DMS 273 (cell line): ENCODE results near the gene EXD3.

Source experiments
- DNase-seq: peaks from one replicate; lab custom pipeline; 2025; ENCODE audit not compliant: unreplicated experiment; lab: John Stamatoyannopoulos, UW

Gene EXD3

DNA sequence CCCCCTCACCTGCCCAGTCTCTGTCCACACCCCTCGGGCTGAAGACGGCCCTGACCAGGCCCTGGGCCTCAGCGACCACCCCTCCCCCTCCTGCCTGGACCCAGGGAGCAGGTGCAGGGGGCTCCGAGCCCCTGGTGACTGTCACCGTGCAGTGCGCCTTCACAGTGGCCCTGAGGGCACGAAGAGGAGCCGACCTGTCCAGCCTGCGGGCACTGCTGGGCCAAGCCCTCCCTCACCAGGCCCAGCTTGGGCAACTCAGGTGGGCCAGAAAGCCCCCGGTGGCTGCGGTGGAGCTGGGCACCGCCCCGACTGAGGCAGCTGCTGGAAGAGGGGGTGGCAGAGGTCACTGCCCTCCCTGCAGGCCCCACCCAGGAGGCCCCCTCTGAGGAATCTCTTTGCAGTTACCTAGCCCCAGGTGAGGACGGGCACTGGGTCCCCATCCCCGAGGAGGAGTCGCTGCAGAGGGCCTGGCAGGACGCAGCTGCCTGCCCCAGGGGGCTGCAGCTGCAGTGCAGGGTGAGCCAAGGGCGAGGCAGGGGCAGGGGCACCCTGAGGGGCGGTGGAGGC is 10.5 kb upstream of the EXD3 start:
- no peak for DNase-seq

DNA sequence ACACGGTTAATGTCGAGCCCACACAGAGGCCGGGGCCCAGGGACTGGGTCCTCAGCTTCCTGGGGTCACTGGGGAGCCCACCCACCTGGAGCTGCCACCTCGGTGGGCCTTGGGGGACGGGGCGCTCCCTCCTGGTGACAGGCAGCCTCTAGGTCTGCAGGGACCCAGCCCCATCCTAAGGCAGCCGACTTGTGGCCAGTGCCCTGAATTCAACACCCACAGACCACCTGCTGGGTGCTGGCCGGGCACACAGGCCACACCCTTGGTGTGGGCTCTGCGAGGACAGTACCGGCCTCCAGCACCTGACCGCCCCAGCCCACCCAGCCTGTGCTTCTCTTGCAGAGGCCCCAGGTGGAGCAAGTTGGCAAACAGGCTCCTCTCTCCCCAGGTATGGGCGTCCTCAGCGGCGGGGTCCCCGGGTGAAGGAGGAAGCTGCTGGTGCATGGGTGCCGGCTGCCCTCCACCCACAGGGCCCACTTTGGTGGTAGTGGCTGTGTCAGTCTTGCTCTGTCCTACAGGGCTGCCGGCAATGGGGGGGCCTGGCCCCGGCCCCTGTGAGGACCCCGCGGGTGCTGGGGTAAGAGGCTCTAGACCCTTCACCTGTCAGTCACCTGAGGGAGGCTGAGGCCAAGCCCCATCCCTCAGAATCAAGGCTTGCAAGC is 9.9 kb upstream of the EXD3 start:
- DNase-seq, result no peak

DNA sequence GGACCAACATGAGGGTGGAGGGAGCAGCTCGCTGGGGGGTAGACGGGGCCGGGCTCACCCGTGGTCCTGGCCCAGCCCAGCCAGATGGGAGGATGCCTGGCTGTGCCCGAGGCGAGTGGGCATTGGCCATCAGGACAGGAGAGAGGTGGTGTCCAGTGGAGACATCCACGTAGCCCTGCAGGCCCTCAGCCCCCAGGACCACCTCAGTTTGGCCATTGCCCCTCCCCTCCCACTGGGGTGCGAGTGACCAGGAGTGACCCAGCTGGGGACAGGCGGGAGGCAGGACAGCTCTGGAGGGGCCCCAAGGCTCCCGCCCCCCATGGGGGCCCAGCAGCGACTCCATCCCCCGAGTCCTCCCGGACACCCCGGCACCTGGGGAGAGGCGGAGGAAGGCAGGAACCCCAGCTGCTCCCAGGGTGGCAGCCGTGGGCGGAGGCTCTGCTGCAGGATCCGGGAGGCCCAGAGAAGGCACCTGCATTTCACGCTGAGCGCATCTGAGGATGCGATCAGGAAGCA is 8.5 kb upstream of the EXD3 start:
- DNase-seq, result no peak

DNA sequence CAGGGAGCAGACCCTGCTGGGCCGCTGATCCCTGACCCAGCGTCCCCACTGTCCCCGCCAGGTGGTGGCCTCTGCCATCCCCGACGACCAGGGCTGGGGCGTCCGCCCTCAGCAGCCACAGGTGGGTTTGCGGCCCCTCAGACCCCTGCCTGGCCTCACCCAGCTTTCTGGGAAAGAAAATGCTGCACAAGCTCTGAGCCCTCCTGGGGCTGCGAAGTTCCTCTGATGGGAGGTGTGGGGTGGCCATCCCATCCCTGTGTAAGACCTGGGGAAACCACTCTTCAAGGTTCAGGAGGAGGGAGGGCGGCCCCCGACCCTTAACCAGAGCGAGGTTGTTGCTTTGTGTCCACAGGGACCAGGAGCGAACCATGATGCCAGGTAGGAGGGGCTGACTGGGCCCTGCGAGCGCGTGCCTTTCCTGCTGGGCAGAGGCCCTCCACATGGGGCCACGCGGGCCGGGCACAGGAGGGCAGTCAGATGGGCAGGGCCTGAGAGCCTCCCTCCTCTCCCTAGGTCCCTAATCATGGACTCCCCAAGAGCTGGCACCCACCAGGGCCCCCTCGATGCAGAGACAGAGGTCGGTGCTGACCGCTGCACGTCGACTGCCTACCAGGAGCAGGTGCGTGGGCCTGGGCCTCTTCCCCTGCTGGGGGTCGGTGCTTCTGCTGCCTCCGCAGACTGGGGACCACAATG is 7.9 kb upstream of the EXD3 start:
- DNase-seq, result no peak

DNA sequence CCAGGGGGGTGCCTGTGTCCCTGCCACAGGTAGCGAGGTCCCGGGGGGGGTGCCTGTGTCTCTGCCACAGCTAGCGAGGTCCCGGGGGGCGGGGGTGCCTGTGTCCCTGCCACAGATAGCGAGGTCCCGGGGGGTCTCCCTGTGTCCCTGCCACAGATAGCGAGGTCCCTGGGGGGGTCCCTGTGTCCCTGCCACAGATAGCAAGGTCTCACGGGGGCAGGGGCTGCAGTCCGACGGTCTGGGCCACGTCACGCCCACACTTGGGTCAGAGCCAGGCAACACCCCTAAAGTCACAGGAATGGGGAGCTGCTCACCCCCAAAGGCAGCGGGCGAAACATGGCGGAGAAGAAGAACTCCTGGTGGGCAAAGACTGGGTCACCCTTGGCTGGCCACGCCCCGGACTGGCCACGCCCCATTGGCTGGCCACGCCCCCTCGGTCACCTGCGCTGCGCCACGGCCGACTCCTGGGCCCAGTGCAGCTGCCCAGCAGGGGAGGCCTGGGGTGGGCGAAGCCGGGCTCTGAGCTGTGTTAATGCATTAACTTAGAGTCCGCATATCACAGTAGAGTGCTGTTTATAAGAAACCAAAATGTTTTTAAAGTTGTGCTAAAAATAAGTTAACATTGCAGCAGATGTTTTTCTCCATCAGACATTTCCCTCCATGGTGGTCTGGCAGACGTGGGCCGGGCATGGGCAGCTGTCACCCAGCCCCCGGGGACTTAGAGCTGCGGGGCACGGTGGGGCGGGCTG is 7.2 kb upstream of the EXD3 start:
- peak; percentile 48 for DNase-seq

DNA sequence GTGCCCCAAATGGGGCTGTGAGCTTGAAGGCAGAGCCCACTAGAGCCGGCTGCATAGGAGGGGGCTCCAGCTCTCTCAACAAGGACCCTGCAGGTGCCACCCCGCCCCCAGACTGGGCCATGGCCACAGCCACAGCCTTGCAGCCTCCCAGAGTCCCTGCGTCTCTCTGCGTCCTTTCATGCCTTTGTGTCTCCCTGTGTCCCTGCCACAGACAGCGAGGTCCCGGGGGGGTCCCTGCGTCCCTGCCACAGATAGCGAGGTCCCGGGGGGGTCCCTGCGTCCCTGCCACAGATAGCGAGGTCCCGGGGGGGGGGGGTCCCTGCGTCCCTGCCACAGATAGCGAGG is 6.6 kb upstream of the EXD3 start:
- no peak for DNase-seq

DNA sequence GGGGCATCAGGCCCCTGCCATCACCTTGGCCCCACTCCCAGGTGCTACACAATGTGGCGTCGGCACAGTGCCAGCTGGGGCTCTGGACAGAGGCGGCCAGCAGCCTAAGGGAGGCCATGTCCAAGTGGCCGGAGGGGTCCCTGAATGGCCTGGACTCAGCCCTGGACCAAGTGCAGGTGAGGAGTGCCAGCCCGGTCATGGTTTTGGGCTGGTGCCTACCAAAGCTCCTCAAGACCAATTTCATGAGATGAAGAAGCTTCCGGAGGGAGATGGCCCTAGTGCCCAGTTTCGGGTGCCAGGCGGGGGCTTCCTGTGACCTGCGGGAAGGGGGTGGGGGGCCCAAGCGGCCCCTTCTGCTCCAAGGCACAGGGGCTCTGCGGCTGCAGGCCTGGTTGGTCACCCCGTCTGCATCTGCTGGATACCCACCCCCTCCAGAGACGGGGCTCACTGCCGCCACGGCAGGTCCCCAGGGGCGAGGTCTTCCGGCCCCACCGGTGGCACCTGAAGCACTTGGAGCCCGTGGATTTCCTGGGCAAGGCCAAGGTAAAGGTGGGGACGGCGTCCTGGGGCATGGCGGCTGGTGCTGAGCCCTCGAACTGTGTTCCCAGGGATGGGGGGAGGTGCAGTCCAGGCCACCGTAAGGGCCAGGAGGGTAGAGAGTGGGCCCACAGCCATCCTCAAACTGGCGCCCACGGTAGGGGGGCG is 6.0 kb upstream of the EXD3 start:
- no peak for DNase-seq

DNA sequence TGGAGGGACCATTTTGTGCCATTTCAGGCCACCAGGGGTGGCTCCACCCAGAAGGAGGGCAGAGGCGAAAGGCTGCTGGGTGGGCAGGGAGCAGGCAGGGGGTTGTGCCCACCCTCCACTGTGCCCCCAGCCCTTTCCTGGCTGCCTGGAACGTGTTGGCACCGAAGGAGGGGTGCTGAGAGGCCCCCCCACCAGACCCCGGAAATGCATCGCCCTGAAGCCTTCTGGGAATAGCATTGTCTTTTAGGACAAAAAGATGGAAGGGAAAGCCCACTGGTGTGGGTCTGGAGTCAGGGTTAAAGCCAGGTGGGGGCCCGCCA is 5.3 kb upstream of the EXD3 start:
- no peak for DNase-seq

DNA sequence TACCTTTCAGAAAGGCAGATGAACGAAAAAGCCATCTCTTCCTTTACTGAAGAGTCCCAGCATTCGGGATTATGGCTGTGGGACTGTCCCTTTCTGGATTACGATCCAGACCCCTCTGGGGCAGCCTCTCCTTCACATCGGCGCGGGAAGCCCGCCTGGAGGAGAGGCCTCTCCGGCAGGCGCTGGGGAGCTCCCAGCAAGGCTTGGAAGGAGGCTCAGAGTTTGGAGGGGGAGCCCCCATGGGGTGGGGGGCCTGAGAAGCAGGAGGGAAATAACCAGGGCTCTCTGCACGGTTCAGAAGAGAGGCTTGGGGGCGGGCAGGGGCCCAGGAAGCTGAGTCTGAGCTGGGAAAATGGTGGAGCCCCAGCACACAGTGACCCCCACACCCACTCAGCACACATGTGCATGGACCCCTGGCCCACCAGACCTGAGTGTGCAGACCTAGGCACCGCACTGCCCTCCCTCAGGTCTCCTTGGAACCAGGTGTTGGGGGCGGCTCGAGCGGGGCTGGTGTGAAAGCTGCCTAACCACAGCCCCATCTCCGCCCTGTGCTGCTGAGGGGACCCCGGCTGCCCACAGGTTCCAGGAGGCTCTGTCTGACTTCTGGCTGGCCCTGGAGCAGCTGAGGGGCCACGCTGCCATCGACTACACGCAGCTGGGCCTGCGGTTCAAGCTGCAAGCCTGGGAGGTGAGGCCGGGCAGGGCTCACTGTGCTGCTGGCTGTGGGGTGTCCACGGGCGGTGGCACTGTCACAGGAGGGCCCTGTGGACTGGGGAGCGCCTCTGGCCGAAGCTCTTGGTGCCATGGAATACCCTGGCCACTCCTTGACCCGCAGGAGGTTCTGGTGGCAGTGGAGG is 4.7 kb upstream of the EXD3 start:
- no peak for DNase-seq

DNA sequence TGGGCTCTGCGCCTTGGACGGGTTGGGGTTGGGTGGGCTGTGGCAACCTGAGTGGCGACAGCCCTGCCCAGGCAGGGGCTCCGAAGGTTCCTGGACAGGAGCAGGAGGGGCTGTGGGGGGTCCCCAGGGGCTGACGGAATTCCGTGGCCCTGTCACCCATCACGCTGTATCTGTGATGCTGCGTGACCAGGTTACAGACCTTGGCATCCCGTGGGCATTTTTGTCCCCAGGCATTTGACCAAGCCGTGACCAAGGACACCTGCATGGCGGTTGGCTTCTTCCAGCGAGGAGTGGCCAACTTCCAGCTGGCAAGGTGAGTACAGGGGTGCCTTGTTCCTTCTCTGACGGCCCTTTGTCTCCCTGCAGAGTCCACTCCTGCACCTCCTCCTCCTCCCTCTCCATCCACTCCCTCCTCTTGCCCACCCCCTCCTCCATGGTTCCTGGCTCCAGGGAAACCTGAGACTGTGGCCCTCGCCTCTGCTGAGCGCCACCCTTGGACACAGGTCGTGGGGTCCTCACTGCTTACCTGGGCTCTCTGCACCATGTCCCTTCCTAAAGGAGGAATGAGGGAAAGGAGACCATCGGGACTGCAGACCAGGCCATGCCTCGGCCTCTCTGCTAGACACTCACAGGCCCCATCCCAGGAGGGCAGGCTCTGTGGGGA is 3.2 kb upstream of the EXD3 start:
- DNase-seq, result no peak

DNA sequence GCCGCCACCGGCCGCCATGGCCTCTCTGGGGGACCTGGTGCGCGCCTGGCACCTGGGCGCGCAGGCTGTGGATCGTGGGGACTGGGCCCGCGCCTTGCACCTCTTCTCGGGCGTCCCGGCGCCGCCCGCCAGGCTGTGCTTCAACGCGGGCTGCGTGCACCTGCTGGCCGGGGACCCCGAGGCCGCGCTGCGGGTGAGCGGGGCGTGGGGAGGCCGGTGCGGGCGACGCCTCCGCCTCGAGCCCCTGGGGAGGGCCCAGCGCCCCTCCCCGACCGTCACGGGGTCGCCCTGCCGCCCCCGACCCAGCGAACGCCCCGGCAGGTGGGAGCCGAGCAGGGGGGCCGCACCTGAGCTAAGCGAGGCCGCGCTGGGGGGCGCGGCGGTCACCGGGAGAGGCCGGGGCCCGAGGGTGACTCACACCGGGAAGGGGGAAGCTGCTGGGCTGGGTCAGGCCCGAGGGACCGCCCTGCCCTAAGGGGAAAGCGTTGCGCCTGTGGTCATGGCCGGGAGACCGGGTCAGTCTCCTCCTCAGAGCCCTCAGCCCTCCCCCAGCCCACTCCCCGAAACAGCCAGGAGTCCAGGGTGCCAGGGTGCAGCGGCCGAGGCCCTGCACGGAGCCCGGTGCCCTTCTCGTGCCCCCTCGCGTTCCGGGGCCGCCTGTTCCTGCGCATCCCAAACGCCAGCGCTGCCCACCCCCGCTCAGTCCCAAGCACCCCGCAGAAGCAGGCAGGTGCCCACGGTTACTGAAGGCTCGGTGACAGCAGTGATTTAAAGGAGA is 741 bp upstream of the EXD3 start:
- no peak for DNase-seq

DNA sequence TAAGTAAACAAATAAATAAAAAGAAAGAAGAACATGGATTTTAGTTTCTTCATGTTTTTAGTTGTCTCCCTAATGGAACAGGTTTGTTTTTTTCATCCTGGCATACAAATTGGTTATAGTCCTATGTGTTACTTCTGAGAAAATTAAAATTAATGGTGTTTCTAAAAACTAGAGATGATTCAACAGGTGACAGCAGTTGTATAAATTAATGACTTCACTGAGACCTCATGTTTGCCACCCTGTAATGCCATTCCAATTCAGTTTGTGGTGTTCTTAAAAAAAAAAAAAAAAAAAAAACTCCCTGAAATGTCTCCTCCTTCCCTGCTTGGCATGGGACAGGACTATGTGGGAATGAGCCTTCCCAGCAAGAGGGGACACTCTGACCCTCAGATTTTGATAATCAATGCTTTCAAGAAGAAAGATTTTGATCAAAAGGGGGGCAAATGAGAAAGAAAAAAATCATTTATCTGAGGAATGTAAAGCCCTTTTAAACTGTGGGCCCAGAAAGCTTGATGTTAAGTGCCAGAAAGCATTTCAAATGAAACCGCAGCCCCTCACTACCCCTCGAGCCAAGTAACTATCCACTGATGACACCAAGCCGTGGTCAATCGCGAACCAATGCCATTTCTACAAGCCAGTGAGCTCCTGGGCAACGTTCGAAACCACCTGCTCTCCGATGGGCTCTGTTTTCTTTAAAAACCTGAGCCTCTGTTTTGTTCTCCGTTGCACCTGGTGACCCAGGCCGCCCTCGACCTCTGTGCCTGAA is 941 bp downstream of the EXD3 start:
- DNase-seq, result no peak

DNA sequence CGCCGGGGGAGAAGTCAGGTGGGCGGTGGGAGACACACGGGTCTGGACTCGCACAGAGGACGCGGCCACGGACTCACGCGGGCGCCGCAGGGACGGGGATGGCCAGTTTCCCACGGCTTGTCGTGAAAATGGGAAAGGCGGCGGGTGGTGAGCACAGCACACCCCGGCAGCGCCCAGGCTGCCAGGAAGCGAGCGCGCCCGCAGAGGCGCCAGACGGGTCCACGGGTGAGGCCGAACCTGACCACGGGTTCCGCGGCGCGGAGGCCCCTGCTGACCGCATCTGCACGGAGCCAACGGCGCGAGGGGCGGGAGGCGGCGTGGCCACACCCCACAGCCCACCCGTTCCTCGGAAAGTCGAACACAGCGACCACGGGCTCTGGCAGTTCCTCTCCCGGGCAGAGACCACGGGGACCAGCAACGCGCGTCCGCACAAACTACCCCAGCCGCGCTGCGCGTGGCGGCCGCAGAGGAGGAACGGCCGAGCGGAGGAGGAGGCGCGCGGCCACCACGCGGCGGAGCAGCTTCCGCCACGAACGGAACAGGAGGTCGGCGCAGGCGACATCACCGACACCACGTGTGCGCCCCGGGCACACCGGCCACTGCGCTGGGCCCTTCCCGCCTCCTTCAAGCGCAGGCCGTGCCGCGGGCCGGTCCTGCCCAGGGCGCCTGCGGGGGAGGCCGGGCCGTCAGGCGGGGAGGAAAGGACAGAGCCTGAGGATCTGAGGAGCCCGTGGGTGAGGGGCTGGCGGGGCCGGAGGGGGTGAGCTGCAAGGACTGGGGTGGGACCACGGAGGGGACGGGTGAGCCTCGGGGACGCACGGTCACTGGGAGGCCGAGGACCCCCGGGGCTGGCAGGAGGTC is 5.6 kb downstream of the EXD3 start:
- no peak for DNase-seq

DNA sequence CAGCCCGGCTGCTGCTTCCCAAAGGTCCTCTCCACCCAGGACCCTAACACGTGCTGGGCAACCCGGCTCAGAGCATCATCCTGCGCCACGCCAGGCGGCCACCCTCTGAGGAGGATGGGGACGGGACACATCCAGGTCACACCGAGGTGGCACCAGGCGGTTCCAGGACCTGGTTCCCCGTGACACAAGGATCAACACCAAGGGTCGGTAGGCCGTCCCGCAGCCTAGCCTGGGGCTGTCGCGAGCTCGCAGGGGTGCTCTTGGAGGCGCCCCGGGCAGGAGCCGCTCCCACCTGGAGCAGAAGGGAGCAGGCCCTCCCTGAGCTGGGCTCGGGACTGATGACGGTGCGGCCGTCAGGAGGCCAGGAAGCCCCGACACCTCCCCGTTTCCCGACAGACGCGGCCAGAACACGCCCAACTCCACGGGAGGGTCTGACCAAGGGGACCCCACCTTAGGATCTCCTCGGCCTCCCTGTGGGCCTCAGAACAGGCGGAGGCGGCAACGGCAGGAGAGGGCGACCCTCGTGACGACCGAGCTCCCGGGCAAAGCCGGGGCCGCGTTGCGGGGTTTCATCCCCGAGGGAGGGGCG is 6.3 kb downstream of the EXD3 start:
- DNase-seq, result no peak

DNA sequence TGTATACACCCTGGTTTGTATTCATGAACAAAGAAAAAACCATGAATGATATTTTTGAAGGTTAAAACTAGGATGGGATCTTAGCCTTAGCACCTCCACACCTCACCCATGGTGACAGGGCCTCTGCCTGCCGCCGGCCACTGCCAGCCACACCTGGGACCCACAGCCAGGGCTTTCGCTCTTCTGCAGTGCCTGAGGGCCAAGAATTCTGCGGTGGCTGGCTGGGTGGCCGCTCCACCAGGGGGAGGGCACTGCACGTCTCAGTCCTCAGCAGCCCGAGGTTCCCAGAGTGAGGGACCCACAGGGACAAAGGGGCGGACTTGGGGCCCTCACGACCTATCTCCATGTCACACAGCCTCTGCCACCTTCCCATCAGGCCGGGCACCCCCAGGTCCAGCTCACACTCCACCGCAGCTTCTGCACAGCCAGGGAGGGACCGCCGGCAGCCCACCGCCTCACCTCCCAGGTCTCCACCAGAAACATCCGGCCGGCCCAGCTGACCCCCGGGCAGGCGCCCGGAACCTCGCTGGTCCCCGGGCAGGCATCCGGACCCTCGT is 6.9 kb downstream of the EXD3 start:
- no peak for DNase-seq

DNA sequence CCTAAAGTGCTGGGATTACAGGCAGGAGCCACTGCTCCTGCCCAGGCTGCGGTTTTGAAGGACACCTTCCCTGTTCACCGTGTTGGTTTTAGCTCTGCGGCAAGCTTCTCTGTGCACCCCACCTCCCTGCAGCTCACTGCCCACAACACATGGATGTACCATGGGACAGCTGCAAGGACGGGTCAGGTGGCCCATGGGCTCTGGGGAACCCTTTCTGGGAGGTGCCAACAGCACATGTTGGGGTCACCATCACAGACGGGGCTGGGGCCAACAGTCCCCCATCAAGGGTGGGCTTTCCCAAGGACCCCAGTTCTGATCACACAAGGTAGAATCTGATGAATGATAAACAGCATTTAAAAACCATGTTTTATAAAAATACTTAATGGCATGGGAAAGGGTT is 7.5 kb downstream of the EXD3 start:
- no peak for DNase-seq

DNA sequence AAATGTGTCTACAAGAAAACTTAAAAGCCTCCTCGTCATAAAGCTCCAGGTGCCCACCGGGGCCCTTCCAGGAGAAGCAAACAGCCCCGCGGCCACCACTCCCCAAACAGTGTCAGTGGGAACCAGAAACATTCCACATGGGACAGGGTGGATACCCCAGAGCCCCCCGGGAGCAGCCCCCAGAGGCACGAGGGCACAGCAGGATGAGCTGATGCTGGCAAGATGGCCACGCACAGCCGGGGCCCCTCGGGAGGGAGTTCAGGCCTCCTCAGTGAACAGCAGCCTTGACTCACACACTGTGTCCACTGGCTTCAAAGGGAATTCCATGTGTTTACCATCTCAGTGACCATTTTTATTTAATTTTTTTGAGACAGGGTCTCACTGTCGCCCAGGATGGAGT is 10.5 kb downstream of the EXD3 start:
- DNase-seq, result no peak
